Stimulated activated CD4-positive, alpha-beta T cell treated with anti-CD3 and anti-CD28 coated beads, Interleukin-2, amount 100 ng/mL, for 24 hours (primary cell): ENCODE data around the gene RBM15.
A peak's percentile ranks its signal among the peaks of the same experiment; 100 is the strongest.

Experiments used
- DNase-seq, 2 donors: peaks; one replicate each; pipeline ENCODE4 v3.0.0-alpha.2; 2020

The RBM15 gene, protein sequence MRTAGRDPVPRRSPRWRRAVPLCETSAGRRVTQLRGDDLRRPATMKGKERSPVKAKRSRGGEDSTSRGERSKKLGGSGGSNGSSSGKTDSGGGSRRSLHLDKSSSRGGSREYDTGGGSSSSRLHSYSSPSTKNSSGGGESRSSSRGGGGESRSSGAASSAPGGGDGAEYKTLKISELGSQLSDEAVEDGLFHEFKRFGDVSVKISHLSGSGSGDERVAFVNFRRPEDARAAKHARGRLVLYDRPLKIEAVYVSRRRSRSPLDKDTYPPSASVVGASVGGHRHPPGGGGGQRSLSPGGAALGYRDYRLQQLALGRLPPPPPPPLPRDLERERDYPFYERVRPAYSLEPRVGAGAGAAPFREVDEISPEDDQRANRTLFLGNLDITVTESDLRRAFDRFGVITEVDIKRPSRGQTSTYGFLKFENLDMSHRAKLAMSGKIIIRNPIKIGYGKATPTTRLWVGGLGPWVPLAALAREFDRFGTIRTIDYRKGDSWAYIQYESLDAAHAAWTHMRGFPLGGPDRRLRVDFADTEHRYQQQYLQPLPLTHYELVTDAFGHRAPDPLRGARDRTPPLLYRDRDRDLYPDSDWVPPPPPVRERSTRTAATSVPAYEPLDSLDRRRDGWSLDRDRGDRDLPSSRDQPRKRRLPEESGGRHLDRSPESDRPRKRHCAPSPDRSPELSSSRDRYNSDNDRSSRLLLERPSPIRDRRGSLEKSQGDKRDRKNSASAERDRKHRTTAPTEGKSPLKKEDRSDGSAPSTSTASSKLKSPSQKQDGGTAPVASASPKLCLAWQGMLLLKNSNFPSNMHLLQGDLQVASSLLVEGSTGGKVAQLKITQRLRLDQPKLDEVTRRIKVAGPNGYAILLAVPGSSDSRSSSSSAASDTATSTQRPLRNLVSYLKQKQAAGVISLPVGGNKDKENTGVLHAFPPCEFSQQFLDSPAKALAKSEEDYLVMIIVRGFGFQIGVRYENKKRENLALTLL

GRCh38 chr1:110338886-110339406 is at the start of gene RBM15:
RBM15 (plus strand) TSS chr1:110339377; CDS start chr1:110339406, 29 bp downstream.
- peak; percentile 92 to 95 for DNase-seq

DNA sequence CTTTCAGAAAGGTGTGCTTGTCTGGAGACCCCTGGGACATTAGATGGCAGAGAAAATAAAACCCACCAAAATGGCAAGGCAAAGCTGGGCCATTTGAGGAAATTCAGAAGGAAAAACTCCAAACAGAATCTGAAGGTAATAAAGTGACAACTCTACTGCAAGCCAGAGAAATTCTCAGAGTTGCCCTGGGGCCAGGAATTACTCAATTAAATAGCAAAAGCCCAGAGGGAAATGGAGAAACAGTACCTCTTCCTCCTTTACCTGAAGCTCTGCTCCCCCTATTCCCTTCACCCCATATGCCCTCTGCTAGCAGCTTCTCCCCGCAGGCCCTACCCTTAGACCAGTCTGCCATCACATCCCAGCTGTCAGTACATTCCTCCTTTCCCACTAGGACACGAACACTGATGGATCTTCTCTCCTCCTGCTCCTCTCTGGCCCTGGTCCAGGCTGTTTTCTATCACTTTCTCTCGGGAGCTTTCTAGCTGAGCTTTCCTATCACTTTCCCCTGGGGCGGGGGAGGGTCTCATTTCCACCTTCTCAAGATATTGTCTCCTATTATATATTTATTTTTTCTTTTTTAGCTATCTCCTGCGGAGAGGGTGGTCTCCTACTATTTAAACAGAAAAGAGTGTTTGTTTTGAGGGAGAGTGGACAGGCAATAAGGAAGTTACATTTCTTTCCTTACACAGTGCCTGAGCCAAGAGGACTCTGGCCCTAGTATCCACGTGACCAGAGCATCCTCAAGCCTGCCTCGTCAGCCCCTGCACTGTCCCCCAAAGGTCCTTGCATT is 47.7 kb upstream of the RBM15 start:
- DNase-seq, result no peak

DNA sequence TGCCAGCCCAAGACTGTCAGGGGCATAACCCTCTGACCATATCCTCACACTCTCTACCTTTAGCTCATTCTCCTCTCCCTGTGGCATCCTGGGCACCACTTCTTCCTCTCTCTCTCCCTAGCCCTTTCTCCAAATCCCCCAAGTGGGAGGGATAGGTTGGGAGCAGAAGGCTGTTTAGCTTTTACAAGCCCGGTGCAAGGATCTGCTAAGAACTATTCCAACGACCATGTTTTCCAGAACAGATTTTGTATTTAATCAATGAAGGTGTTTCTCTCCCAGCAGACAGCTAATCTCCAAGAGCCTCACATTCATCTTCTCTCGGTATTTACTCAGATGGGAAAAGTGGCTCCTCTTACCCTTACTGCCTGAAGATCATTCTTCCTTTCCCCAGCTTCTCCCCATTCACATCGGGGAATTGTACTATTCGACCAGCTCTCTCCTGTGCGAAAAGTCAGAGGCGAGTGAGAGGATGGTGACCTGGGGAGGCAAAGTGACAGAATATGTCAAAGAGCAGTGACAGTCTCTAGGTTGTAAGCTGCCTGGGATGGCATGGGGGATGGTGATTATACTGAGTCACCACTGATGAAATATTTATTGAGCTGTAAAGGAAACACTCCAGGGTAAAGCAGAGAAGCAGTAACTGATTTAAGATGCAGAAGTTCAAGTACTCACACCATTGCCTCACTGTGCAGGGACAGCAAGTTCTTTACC is 47.0 kb upstream of the RBM15 start:
- no peak for DNase-seq

- no peak for DNase-seq
Observed at GRCh38 chr1:110293601-110294104, 45.5 kb upstream of the RBM15 start.

GRCh38 chr1:110294308-110294707 is 44.9 kb upstream of the RBM15 start:
- DNase-seq, result no peak

DNA sequence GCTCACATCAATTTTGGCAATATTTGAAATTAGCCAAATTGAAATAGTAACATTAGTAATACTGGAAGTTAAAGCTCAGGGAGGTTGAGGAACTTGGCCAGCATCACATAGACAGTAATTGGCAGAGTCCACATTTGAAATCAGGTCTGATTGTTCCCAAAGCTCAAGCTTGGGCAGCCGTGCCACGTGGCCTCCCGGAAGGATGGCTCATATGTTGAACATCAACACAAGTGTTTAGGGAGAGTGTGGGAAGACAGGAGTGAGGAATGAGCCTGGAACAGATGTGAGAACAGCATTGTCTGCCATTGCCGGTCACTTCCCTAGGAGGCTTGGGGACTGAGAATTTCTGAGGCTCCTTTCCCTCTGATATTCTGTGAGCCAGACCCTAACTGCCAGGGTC is 40.2 kb upstream of the RBM15 start:
- DNase-seq, result no peak

GRCh38 chr1:110300412-110301085 is 38.6 kb upstream of the RBM15 start:
- DNase-seq, result no peak

DNA sequence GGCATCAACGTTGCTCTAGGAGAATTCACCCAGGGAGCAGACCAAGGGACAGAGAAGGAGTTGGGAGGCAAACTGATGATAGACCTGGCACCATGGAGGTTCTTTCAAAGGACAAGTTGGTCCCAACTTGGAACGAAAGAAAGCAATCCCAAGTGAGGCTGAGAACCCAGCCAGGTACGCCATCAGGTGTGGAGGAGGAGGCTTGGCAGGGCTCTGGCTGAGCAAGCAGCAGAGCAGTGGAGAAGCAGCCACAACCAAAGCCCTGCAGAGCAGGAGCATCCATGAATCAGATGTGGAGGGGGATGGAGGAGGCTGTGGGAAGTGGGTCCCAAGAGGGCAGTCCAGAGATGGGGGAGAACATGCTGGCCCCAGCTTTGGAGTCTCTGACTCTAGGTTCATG is 36.3 kb upstream of the RBM15 start:
- no peak for DNase-seq

- no peak for DNase-seq
Observed at GRCh38 chr1:110305900-110306420, 33.2 kb upstream of the RBM15 start.

GRCh38 chr1:110307239-110307974 is 31.8 kb upstream of the RBM15 start:
- DNase-seq, result no peak

GRCh38 chr1:110308247-110308646 is 30.9 kb upstream of the RBM15 start:
- no peak for DNase-seq

DNA sequence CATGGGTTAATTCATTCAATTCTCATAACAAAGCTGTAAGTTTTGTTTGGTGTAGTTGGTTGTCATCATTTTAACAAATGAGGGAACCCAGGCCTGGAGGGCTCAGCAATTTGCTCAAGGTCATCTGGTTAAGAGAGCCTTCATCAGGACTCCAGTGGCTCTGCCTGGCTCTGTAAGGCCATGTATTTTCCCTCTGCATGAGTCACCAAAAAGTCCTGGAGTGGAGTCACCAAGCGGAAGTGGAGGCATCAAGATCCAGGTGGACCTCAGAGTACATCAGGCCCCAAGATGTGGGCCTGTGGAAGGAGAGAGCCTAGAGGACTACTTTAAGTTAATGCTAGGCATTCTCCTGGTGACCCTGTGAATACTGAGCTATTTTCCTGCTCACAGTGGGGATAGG is 30.0 kb upstream of the RBM15 start:
- no peak for DNase-seq

GRCh38 chr1:110309767-110310166 is 29.4 kb upstream of the RBM15 start:
- DNase-seq, result no peak

GRCh38 chr1:110310300-110310699 is 28.9 kb upstream of the RBM15 start:
- DNase-seq, result no peak

- peak; percentile 78 for DNase-seq
Observed at GRCh38 chr1:110312188-110313121, 26.7 kb upstream of the RBM15 start.

GRCh38 chr1:110316735-110317134 is 22.4 kb upstream of the RBM15 start:
- no peak for DNase-seq

DNA sequence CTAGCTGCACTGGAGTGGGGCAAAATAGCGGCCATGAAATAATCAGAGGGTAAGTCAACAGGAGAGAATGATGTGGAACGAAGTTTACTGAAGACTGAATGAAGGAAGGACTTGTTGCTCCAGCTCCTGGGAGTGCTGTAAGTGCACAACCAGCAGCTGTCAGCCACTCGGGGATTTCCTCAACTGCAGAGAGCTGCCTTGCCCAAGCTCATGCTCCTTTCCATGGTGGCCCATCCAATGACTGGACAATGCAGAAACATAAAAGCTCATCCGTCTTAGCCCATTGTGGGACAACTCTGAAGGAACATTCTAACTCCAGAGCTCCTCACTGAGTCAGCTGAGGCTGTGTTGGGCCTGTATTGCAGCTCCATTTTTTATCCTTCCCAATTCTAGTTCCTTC is 21.1 kb upstream of the RBM15 start:
- no peak for DNase-seq

GRCh38 chr1:110319332-110320167 is 19.6 kb upstream of the RBM15 start:
- DNase-seq, result no peak
